H9 (cell line): ENCODE measurements around the gene GOLGA8Q. TPM values are rescaled to one million over a fixed set of nuclear protein-coding genes. Genes with fewer than 3 reads are reported as not detected.
"Not testable (repeated sequence)": the region's sequence is repeated elsewhere in the genome, so short reads cannot be mapped to it uniquely, and the experiment has no call there.

ENCODE experiments used
- DNase-seq: peaks from one replicate; pipeline ENCODE4 v3.0.0-alpha.2; 2017
- H2AFZ ChIP-seq: one replicate; pipeline ENCODE4 v1.6.1; 2013; ENCODE audit warnings: mild to moderate bottlenecking, low read length, control low read depth, moderate library complexity
- H2AK5ac ChIP-seq: 2 replicates; pipeline ENCODE4 v1.6.1; 2013; ENCODE audit warnings: low read length, control low read depth, mixed read lengths; ENCODE audit not compliant: insufficient read length
- H2BK120ac ChIP-seq: one replicate; pipeline ENCODE4 v1.6.1; 2013; ENCODE audit warnings: low read depth, mild to moderate bottlenecking, low read length, control low read depth, inconsistent platforms; ENCODE audit not compliant: poor library complexity, severe bottlenecking
- H2BK12ac ChIP-seq: 2 replicates; pipeline ENCODE4 v1.6.1; 2013; ENCODE audit warnings: low read length, control low read depth, mixed read lengths, low read depth; ENCODE audit not compliant: insufficient read length
- H2BK15ac ChIP-seq: 2 replicates; pipeline ENCODE4 v1.6.1; 2013; ENCODE audit warnings: low read depth, low read length, control low read depth
- H2BK20ac ChIP-seq: one replicate; pipeline ENCODE4 v1.6.1; 2013; ENCODE audit warnings: low read depth, mild to moderate bottlenecking, low read length, control low read depth, inconsistent platforms; ENCODE audit not compliant: poor library complexity, severe bottlenecking
- H2BK5ac ChIP-seq: 2 replicates; pipeline ENCODE4 v1.6.1; 2013; ENCODE audit warnings: low read length, control low read depth, mixed read lengths; ENCODE audit not compliant: insufficient read length
- H3K14ac ChIP-seq: 2 replicates; pipeline ENCODE4 v1.6.1; 2013; ENCODE audit warnings: low read length, control low read depth; ENCODE audit not compliant: insufficient read depth
- H3K18ac ChIP-seq: 2 replicates; pipeline ENCODE4 v1.6.1; 2013; ENCODE audit warnings: low read depth, mild to moderate bottlenecking, mixed read lengths, low read length, control low read depth; ENCODE audit not compliant: insufficient read length
- H3K23ac ChIP-seq: 2 replicates; pipeline ENCODE4 v1.6.1; 2013; ENCODE audit warnings: low read length, control low read depth, mixed read lengths, low read depth; ENCODE audit not compliant: insufficient read length
- H3K23me2 ChIP-seq: 2 replicates; pipeline ENCODE4 v1.6.1; 2013; ENCODE audit warnings: low read depth, mild to moderate bottlenecking, mixed read lengths, low read length, control low read depth; ENCODE audit not compliant: insufficient read length, poor library complexity, severe bottlenecking
- H3K27ac ChIP-seq: 2 replicates; pipeline ENCODE4 v1.5.1; 2013; ENCODE audit warnings: low read length, control low read depth, mixed read lengths, low read depth; ENCODE audit not compliant: insufficient read length
- H3K27me3 ChIP-seq: 2 replicates; pipeline ENCODE4 v1.6.1; 2013; ENCODE audit warnings: low read length, control low read depth, inconsistent platforms; ENCODE audit not compliant: insufficient read depth
- H3K4ac ChIP-seq: 2 replicates; pipeline ENCODE4 v1.6.1; 2013; ENCODE audit warnings: low read depth, mild to moderate bottlenecking, control low read depth, inconsistent platforms, low read length, moderate library complexity
- H3K4me1 ChIP-seq: 2 replicates; pipeline ENCODE4 v1.6.1; 2013; ENCODE audit warnings: low read length, control low read depth, inconsistent platforms; ENCODE audit not compliant: insufficient read depth
- H3K4me2 ChIP-seq: 2 replicates; pipeline ENCODE4 v1.6.1; 2013; ENCODE audit warnings: low read length, control low read depth, mixed read lengths; ENCODE audit not compliant: insufficient read length, insufficient read depth
- H3K56ac ChIP-seq: 2 replicates; pipeline ENCODE4 v1.6.1; 2013; ENCODE audit warnings: low read depth, mild to moderate bottlenecking, mixed read lengths, low read length, control low read depth; ENCODE audit not compliant: insufficient read length
- H3K79me1 ChIP-seq: 2 replicates; pipeline ENCODE4 v1.6.1; 2013; ENCODE audit warnings: low read depth, mild to moderate bottlenecking, moderate library complexity, low read length, control low read depth, inconsistent platforms; ENCODE audit not compliant: insufficient read depth, poor library complexity, severe bottlenecking
- H3K79me2 ChIP-seq: 2 replicates; pipeline ENCODE4 v1.6.1; 2013; ENCODE audit warnings: low read length, control low read depth, inconsistent platforms; ENCODE audit not compliant: insufficient read depth
- H3K9ac ChIP-seq: 2 replicates; pipeline ENCODE4 v1.6.1; 2013; ENCODE audit warnings: low read length, control low read depth, mixed read lengths; ENCODE audit not compliant: insufficient read length; ENCODE audit errors: extremely low read depth
- H3K9me3 ChIP-seq: one replicate; pipeline ENCODE4 v1.6.1; 2013; ENCODE audit warnings: low read depth, low read length, inconsistent platforms; ENCODE audit not compliant: control insufficient read depth
- H3T11ph ChIP-seq: one replicate; pipeline ENCODE4 v1.6.1; 2013; ENCODE audit warnings: mild to moderate bottlenecking, low read length, control low read depth, inconsistent platforms
- H4K20me1 ChIP-seq: one replicate; pipeline ENCODE4 v1.6.1; 2013; ENCODE audit not compliant: control insufficient read depth, insufficient read length, insufficient read depth
- H4K5ac ChIP-seq: 2 replicates; pipeline ENCODE4 v1.6.1; 2013; ENCODE audit warnings: low read depth, mild to moderate bottlenecking, mixed read lengths, low read length, control low read depth; ENCODE audit not compliant: insufficient read length
- H4K8ac ChIP-seq: replicated peaks from 2 replicates; pipeline ENCODE4 v1.6.1; 2013; ENCODE audit warnings: low read length, control low read depth, mixed read lengths, low read depth; ENCODE audit not compliant: insufficient read length
- H4K91ac ChIP-seq: 2 replicates; pipeline ENCODE4 v1.6.1; 2013; ENCODE audit warnings: low read depth, mild to moderate bottlenecking, moderate library complexity, mixed read lengths, low read length, control low read depth; ENCODE audit not compliant: insufficient read length
- H3K27ac Mint-ChIP-seq, 3 experiments: 2 replicates in 2 of 3; 3 replicates in 1 of 3; pipeline ENCODE4 v1.8.0; 2020 to 2021; ENCODE audit warnings: mixed read lengths in 3 of 3, mild to moderate bottlenecking in 1 of 3, moderate library complexity in 1 of 3
- H3K27me3 Mint-ChIP-seq: 2 replicates; pipeline ENCODE4 v1.8.0; 2021; ENCODE audit warnings: low read depth, mild to moderate bottlenecking, moderate library complexity, mixed read lengths
- H3K36me3 Mint-ChIP-seq, 3 experiments: 2 replicates in 2 of 3; 3 replicates in 1 of 3; pipeline ENCODE4 v1.8.0; 2020 to 2021; ENCODE audit warnings: low read depth in 3 of 3, mixed read lengths in 3 of 3; ENCODE audit not compliant: insufficient read depth in 1 of 3
- H3K4me1 Mint-ChIP-seq, 2 experiments: 2 replicates each; pipeline ENCODE4 v1.8.0; 2020; ENCODE audit warnings: mixed read lengths in 2 of 2
- H3K4me3 Mint-ChIP-seq, 2 experiments: 2 replicates in 1 of 2; 3 replicates in 1 of 2; pipeline ENCODE4 v1.8.0; 2020 to 2021; ENCODE audit warnings: mild to moderate bottlenecking in 2 of 2, mixed read lengths in 2 of 2, moderate library complexity in 1 of 2
- H3K9me3 Mint-ChIP-seq, 2 experiments: 2 replicates in 1 of 2; 3 replicates in 1 of 2; pipeline ENCODE4 v1.8.0; 2020; ENCODE audit warnings: mild to moderate bottlenecking in 2 of 2, mixed read lengths in 2 of 2, moderate library complexity in 1 of 2
- WGBS: extraction: QIAGEN DNeasy Blood & Tissue Kit; methylation state at CpG from one replicate; pipeline ENCODE4 v1.1.7; 2013; ENCODE audit warnings: missing lambda C conversion rate, low lambda C conversion rate, mixed read lengths; ENCODE audit not compliant: insufficient read length; ENCODE audit errors: extremely low coverage; 5-methylcytosine and 5-hydroxymethylcytosine counted together
- total RNA-seq: library from RNA; stranded (reverse); gene quantifications from 2 replicates; pipeline ENCODE4 v1.2.1, GENCODE V29; 2021

GOLGA8Q gene
- total RNA-seq, 1 experiment from 2014 or later, result not detected

DNA sequence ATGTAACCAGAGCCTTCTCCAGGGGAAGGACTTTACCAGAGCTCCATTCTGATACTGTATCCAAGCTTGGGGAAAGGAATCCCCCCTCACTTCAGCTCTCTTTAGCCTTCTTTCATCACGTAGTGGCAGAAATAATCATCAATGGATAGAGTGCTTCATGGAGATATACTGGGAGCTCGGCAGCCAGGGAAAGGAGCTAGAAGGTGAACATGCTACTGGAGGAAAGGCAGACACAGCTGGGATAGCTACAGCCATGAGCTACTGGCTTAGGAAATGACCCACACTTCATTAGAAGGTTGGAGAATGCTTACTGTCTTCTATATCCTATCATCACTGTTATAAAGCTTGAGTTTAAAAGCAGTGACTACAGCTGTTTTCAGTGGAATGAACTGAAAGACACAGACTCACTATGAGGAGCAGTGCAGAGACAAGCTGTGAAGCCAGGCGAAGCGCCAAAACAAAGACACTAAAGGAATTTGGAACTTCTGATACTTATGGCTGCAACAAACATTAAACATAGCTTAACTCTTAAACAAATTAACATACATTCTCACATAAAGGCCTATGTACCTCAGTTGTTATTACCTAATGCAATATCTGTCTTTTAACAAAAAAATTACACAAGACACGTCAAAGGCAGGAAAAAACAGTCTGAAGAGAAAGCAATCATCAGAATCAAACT is 47.5 kb upstream of the GOLGA8Q start:
- H4K91ac ChIP-seq, H3K27ac ChIP-seq, H3T11ph ChIP-seq, H3K18ac ChIP-seq, H3K9me3 Mint-ChIP-seq, H3K27me3 ChIP-seq, H3K36me3 Mint-ChIP-seq, H2AK5ac ChIP-seq, H2BK120ac ChIP-seq, H3K79me2 ChIP-seq, H3K9ac ChIP-seq, H2BK12ac ChIP-seq, H3K27ac Mint-ChIP-seq, H3K4ac ChIP-seq, H3K23me2 ChIP-seq, H3K9me3 ChIP-seq, H3K23ac ChIP-seq, H3K14ac ChIP-seq, H3K56ac ChIP-seq, H4K5ac ChIP-seq, H3K27me3 Mint-ChIP-seq, H4K8ac ChIP-seq, H3K4me2 ChIP-seq, H2BK5ac ChIP-seq, H3K79me1 ChIP-seq, H3K4me1 Mint-ChIP-seq, H3K4me1 ChIP-seq, H3K4me3 Mint-ChIP-seq, DNase-seq, H2BK15ac ChIP-seq, H2BK20ac ChIP-seq, H2AFZ ChIP-seq, H4K20me1 ChIP-seq: not testable (repeated sequence)
- WGBS, result no CpG with 5 or more reads among the region's 5 CpGs

DNA sequence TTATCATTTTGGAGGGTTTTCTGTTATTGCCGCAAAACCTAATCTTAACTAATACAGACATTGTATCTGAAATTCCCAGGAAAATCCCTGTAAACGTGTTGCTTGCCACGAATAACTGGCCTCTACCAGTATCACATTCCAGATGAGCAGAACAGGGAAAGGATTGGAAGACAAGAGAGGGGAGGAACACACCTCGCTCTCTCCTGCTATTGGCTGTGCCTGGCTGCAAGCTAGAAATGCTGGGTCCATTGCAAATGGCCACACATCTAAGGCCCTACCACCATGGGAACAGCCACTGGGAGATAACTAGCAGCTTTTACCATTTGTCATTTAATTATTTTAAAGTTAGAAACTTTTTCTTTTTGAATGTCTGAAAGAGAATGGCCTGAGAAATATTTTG is 37.3 kb upstream of the GOLGA8Q start:
- not testable (repeated sequence) for H3T11ph ChIP-seq, H3K9ac ChIP-seq, DNase-seq, H3K27me3 ChIP-seq, H3K23me2 ChIP-seq, H3K36me3 Mint-ChIP-seq, H3K79me1 ChIP-seq, H3K4me1 Mint-ChIP-seq, H3K9me3 Mint-ChIP-seq, H4K91ac ChIP-seq, H2BK15ac ChIP-seq, H3K23ac ChIP-seq, H3K4me1 ChIP-seq, H2BK20ac ChIP-seq, H2BK120ac ChIP-seq, H2BK12ac ChIP-seq, H3K4me3 Mint-ChIP-seq, H4K5ac ChIP-seq, H3K56ac ChIP-seq, H2AFZ ChIP-seq, H4K20me1 ChIP-seq, H3K9me3 ChIP-seq, H3K4ac ChIP-seq, H3K18ac ChIP-seq, H2BK5ac ChIP-seq, H2AK5ac ChIP-seq, H3K14ac ChIP-seq, H3K27me3 Mint-ChIP-seq, H3K27ac ChIP-seq, H4K8ac ChIP-seq, H3K27ac Mint-ChIP-seq, H3K4me2 ChIP-seq, H3K79me2 ChIP-seq
- WGBS, result no CpG with 5 or more reads among the region's 4 CpGs
